Testis (tissue), 3 donors: ENCODE data around the gene MANBA. TPM values are rescaled to one million over a fixed set of nuclear protein-coding genes. Genes with fewer than 3 reads are reported as not detected.

Source experiments
- DNase-seq: peaks from one replicate; pipeline ENCODE4 v3.0.0-alpha.2; 2019
- H3K27ac ChIP-seq, 2 donors: fragments of 200-600 bp; sonication (generic); one replicate each; pipeline ENCODE4 v1.5.1; 2019
- H3K27me3 ChIP-seq: fragments of 200-600 bp; sonication (generic); one replicate; pipeline ENCODE4 v1.5.1; 2019
- H3K36me3 ChIP-seq: fragments of 200-600 bp; sonication (generic); one replicate; pipeline ENCODE4 v1.5.1; 2017; ENCODE audit warnings: low read depth; ENCODE audit errors: missing control alignments
- H3K4me1 ChIP-seq: fragments of 200-600 bp; sonication (generic); one replicate; pipeline ENCODE4 v1.5.1; 2019
- H3K4me3 ChIP-seq, 2 donors: fragments of 200-600 bp; sonication (generic); one replicate each; pipeline ENCODE4 v1.5.1; 2017 to 2019
- H3K9me3 ChIP-seq: fragments of 200-600 bp; sonication (generic); one replicate; pipeline ENCODE4 v1.5.1; 2017
- POLR2A ChIP-seq: fragments of 450-650 bp; IDR thresholded peaks from one replicate; pipeline ENCODE4 v1.6.1; 2017; ENCODE audit warnings: antibody characterized with exemption, mild to moderate bottlenecking, moderate library complexity
- WGBS, 2 donors: methylation state at CpG; one replicate each; pipeline ENCODE4 v1.1.5; 2018; 5-methylcytosine and 5-hydroxymethylcytosine counted together
- intact Hi-C: fragments of 100-400 bp; cut with DNase I; formaldehyde crosslinking; loops from one replicate; pipeline ENCODE4 v1.15.1; 2023; ENCODE audit warnings: low total_unique reads
- polyA plus RNA-seq: library from polyadenylated mRNA; stranded (reverse); fragments of 350-450 nt; fragmentation: Illumina TruSeq; extraction: RNeasy Lipid Tissue Mini Kit (QIAGEN cat#74804); gene quantifications from one replicate; pipeline ENCODE4 v1.2.3, GENCODE V29; 2014; ENCODE audit warnings: low read depth, low replicate concordance; ENCODE audit not compliant: insufficient read depth
- total RNA-seq, 2 donors: library from RNA; depleted of rRNA; stranded (reverse); fragments of >200 nt; gene quantifications; one replicate each; pipeline ENCODE4 v1.2.3, GENCODE V29; 2016
- TF ChIP-seq, protein P1 (sequence below), 3 experiments: fragments of 450-650 bp in 2 of 3; fragments of 200-600 bp in 1 of 3; sonication (generic) in 1 of 3; IDR thresholded peaks; one replicate each; pipeline ENCODE4 v1.5.1; 2016 to 2019; ENCODE audit warnings: antibody characterized with exemption in 3 of 3, mild to moderate bottlenecking in 2 of 3, moderate library complexity in 1 of 3

MANBA gene
- total and polyA plus RNA-seq, 3 donors from 2014 or later = 9.2 to 22.7 (median 13.6) TPM

DNA sequence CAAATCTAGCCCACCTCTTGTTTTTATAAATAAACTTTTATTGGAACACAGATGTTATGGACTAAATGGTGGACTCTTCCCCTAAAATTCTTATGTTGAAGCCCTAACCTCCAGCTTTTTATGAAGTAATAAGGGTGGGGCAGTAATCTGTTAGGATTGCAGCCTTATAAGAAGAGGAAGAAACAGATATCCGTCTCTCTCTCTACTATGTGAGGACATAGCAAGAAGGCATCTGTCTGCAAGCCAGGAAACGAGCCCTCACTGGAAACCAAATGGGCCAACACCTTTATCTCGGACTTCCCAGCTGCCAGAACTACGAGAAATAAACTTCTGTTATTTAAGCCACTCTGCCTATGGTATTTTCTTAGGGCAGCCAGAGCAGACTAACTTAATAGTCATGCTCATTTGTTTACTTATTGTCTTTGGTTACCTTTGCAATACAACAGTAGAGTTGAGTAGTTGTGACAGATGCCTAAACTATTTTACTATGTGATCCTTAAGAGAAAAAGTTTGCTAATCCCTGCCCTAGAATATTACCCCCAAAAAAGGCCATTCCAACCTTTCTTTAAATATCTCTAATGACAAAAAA lies 67.4 kb downstream of the MANBA start:
- no peaks in the 10 kb centered on the region for H3K27me3 ChIP-seq
- H3K36me3 ChIP-seq = no peaks in the 10 kb centered on the region
- 86 to 89% methylated on average over 4 of the region's 4 CpGs for WGBS, 2 donors
- no peak overlapping the region for H3K27ac ChIP-seq
- DNase-seq = no peak
- intact Hi-C loops = no loop called here
- TF ChIP-seq, protein P1, sequence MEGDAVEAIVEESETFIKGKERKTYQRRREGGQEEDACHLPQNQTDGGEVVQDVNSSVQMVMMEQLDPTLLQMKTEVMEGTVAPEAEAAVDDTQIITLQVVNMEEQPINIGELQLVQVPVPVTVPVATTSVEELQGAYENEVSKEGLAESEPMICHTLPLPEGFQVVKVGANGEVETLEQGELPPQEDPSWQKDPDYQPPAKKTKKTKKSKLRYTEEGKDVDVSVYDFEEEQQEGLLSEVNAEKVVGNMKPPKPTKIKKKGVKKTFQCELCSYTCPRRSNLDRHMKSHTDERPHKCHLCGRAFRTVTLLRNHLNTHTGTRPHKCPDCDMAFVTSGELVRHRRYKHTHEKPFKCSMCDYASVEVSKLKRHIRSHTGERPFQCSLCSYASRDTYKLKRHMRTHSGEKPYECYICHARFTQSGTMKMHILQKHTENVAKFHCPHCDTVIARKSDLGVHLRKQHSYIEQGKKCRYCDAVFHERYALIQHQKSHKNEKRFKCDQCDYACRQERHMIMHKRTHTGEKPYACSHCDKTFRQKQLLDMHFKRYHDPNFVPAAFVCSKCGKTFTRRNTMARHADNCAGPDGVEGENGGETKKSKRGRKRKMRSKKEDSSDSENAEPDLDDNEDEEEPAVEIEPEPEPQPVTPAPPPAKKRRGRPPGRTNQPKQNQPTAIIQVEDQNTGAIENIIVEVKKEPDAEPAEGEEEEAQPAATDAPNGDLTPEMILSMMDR (IDR thresholded peaks at IDR 0.05) = no peak
- TF ChIP-seq POLR2A = no peak
- H3K4me3 ChIP-seq = no peak overlapping the region
- H3K9me3 ChIP-seq = no peaks in the 10 kb centered on the region
- no peaks in the 10 kb centered on the region for H3K4me1 ChIP-seq

DNA sequence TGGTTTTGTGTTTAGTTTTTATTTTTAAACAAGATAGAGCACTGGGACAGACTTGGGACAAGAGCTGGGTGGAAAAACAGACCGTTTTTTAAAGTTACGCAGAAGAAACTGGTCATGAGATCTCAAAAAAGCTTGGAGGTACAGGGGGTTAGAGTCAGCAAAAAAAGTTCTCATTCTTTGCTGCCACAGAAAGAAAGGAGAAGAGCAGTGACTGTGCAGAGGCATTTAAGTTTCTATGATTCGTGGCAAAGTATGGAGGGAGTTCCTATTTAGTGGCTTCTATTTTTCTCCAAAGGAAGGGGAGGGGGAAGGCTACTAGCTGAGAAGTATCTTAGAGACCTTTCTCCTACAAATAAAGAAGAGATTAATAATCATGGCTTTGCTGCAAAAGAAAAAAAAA lies 68.3 kb downstream of the MANBA start:
- WGBS, 2 donors = 85 to 94% methylated on average over 3 of the region's 3 CpGs

DNA sequence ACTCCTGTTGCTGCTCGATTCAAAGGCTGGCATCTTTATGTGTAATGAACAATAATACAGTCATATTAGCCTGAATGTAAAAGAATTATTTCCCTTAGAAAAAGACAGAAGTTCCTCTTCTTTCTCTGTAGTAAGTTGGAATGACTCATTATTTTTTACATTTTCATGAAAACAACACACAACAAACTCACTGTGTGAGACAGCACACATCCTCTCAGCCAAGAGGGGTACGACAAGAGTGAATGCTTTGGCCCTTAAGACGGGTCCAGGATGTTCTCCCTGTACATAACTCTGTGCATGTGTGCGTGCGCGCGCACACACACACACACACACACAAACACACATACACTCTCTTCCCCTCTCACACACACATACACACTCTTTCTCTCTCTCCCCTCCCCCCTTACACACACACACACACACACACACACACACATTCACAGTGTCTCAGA lies 72.8 kb downstream of the MANBA start:
- intact Hi-C loops = no loop called here
- H3K4me1 ChIP-seq = no peaks in the 10 kb centered on the region
- WGBS, 2 donors = 87 to 91% methylated on average over 7 of the region's 7 CpGs
- H3K27ac ChIP-seq = no peak overlapping the region
- DNase-seq = no peak
- no peak overlapping the region for H3K4me3 ChIP-seq
- no peaks in the 10 kb centered on the region for H3K36me3 ChIP-seq
- no peaks in the 10 kb centered on the region for H3K27me3 ChIP-seq
- no peaks in the 10 kb centered on the region for H3K9me3 ChIP-seq
- TF ChIP-seq POLR2A = no peak
- TF ChIP-seq, protein P1 (IDR thresholded peaks at IDR 0.05) = no peak

More for the DNA sequence above, 68.3 kb downstream of the MANBA start:
- Histone ChIP-seq H3K9me3 (no peaks in the 10 kb centered on the region), H3K27ac (no peak overlapping the region), H3K27me3 (no peaks in the 10 kb centered on the region), H3K4me3 (no peak overlapping the region), H3K36me3 (no peaks in the 10 kb centered on the region), H3K4me1 (no peaks in the 10 kb centered on the region)
- TF ChIP-seq, protein P1 (IDR thresholded peaks at IDR 0.05) = no peak
- no peak for TF ChIP-seq POLR2A
- intact Hi-C loops = no loop called here
- no peak for DNase-seq

DNA sequence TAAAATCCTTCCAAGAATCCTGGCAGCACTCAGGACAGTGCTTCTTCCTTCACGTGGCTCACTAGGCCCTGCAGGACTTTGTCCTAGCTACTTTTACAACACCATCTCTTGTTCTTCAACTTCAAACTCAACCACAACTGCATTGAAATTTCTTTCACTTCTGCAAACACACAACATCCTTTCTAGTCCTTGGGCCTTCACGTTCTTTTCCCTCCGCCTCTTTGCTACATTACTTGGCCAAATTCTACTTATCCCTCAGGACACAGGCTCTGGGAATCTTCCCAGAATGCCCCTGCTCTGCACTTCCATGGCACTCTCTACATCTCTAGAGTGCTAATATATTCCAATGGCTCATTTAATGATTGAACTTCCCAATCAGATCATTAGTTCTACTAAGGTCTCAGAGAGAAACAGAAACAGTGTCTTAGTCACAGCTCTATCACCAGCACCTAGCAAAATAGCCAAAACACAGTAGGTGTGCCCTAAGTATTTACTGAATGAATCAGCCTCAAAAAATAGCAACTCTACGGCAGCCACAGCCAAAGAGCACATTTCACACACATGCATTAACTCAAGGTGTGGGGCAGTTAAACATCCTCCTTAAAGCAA lies 73.3 kb downstream of the MANBA start:
- WGBS, 2 donors = 83 to 84% methylated on average over 4 of the region's 4 CpGs
- Histone ChIP-seq H3K27ac (no peak overlapping the region), H3K9me3 (no peaks in the 10 kb centered on the region), H3K36me3 (no peaks in the 10 kb centered on the region), H3K4me3 (no peak overlapping the region), H3K27me3 (no peaks in the 10 kb centered on the region), H3K4me1 (no peaks in the 10 kb centered on the region)
- no peak for TF ChIP-seq POLR2A
- TF ChIP-seq, protein P1 (IDR thresholded peaks at IDR 0.05) = no peak
- intact Hi-C loops = no loop called here
- DNase-seq = no peak

DNA sequence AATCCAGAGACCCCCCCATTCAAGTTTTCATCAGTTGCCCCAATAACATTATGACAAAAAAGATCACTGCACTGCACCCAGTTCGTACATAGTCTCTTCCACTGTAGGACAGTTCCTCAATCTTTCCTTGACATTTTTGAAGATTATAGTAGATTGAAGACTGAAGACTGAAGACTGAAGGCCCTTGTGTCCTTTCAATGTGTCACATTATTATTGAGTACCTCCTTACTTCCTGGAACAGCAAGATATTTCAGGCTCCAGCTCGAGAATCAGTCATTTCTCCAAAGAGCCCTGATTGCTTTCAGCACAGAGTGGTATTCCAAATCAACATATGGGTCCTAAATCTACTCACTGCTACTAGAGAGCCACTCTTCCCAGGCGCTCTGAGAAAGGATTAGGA lies 75.0 kb downstream of the MANBA start:
- intact Hi-C loops = no loop called here
- no peak for DNase-seq
- Histone ChIP-seq H3K27ac (no peak overlapping the region), H3K9me3 (no peaks in the 10 kb centered on the region), H3K4me3 (no peak overlapping the region), H3K27me3 (no peaks in the 10 kb centered on the region), H3K4me1 (no peaks in the 10 kb centered on the region), H3K36me3 (no peaks in the 10 kb centered on the region)
- WGBS, 2 donors = 68 to 73% methylated on average over 3 of the region's 3 CpGs
- no peak for TF ChIP-seq POLR2A
- TF ChIP-seq, protein P1 (IDR thresholded peaks at IDR 0.05) = no peak
